HepG2 (cell line): Measurements from ENCODE around the gene APEX1. TPM values are rescaled to one million over a fixed set of nuclear protein-coding genes. Genes with fewer than 3 reads are reported as not detected.

Experiments
- ATF7 ChIP-seq, 2 experiments: fragments of 450-650 bp in 1 of 2; sonication (generic) in 1 of 2; formaldehyde crosslinking in 1 of 2; IDR thresholded peaks; 2 replicates each; pipeline versions ENCODE4 v1.4.0 to v1.6.1; 2016 to 2020; ENCODE audit warnings: antibody characterized with exemption in 1 of 2, mild to moderate bottlenecking in 1 of 2, missing genetic modification reagents in 1 of 2
- CCAR2 ChIP-seq: fragments of 200-400 bp; formaldehyde crosslinking; optimal IDR thresholded peaks from 2 replicates; pipeline ENCODE3; 2018; ENCODE audit warnings: low read depth, mild to moderate bottlenecking, low read length, moderate library complexity
- DMAP1 ChIP-seq: IDR thresholded peaks from 2 replicates; pipeline ENCODE4 v1.6.1; 2016
- FOXK2 ChIP-seq: fragments of 450-650 bp; IDR thresholded peaks from 2 replicates; pipeline ENCODE4 v1.6.1; 2016
- KLF12 ChIP-seq: sonication (generic); formaldehyde crosslinking; IDR thresholded peaks from 2 replicates; pipeline ENCODE4 v1.4.0; 2020; ENCODE audit warnings: missing genetic modification reagents, borderline replicate concordance
- MED13 ChIP-seq: sonication (generic); formaldehyde crosslinking; IDR thresholded peaks from 2 replicates; pipeline ENCODE4 v1.5.0; 2020; ENCODE audit warnings: missing genetic modification reagents
- NKX3-1 ChIP-seq: sonication (generic); formaldehyde crosslinking; IDR thresholded peaks from 2 replicates; pipeline ENCODE4 v1.5.0; 2020; ENCODE audit warnings: missing genetic modification reagents
- PLRG1 ChIP-seq: fragments of 450-650 bp; conservative IDR thresholded peaks from 2 replicates; pipeline ENCODE4 v1.6.1; 2016
- POLR2AphosphoS2 ChIP-seq: IDR thresholded peaks from 2 replicates; pipeline ENCODE4 v1.6.1; 2011; ENCODE audit warnings: low read depth, low read length, improper control_type of control experiment
- SALL2 ChIP-seq: sonication (generic); formaldehyde crosslinking; IDR thresholded peaks from 2 replicates; pipeline ENCODE4 v1.8.1; 2023; ENCODE audit warnings: mild to moderate bottlenecking, missing genetic modification reagents, inconsistent platforms
- SP1 ChIP-seq, 2 experiments: fragments of 450-650 bp in 1 of 2; sonication (generic) in 1 of 2; formaldehyde crosslinking in 1 of 2; IDR thresholded peaks; 2 replicates each; pipeline versions ENCODE4 v1.4.0 to v1.6.1; 2016 to 2020; ENCODE audit warnings: missing genetic modification reagents in 1 of 2
- TMF1 ChIP-seq: sonication (generic); formaldehyde crosslinking; IDR thresholded peaks from 2 replicates; pipeline ENCODE4 v1.8.1; 2022; ENCODE audit warnings: low read depth, missing genetic modification reagents
- ZNF136 ChIP-seq: sonication (generic); formaldehyde crosslinking; IDR thresholded peaks from 2 replicates; pipeline ENCODE4 v1.8.1; 2022; ENCODE audit warnings: low read depth, mild to moderate bottlenecking, moderate library complexity, missing genetic modification reagents
- ZNF180 ChIP-seq: sonication (generic); formaldehyde crosslinking; IDR thresholded peaks from 2 replicates; pipeline ENCODE4 v1.4.0; 2020; ENCODE audit warnings: low read depth, missing genetic modification reagents, borderline replicate concordance
- ZNF234 ChIP-seq: sonication (generic); formaldehyde crosslinking; conservative IDR thresholded peaks from 2 replicates; pipeline ENCODE4 v1.5.1; 2020; ENCODE audit warnings: mild to moderate bottlenecking, missing genetic modification reagents
- ZNF235 ChIP-seq: sonication (generic); formaldehyde crosslinking; IDR thresholded peaks from 2 replicates; pipeline ENCODE4 v1.8.1; 2023; ENCODE audit warnings: mild to moderate bottlenecking, missing genetic modification reagents, borderline replicate concordance
- ZNF709 ChIP-seq: sonication (generic); formaldehyde crosslinking; IDR thresholded peaks from 2 replicates; pipeline ENCODE4 v1.5.0; 2020; ENCODE audit warnings: mild to moderate bottlenecking, missing genetic modification reagents
- ZNF788 ChIP-seq: sonication (generic); formaldehyde crosslinking; IDR thresholded peaks from 2 replicates; pipeline ENCODE4 v1.5.0; 2020; ENCODE audit warnings: mild to moderate bottlenecking, missing genetic modification reagents, borderline replicate concordance
- polyA plus RNA-seq, 8 experiments: library from polyadenylated mRNA; depleted of rRNA in 3 of 8; stranded (reverse) in 7 of 8; unstranded in 1 of 8; fragments of >200 nt; fragmentation: Illumina TruSeq in 4 of 8; extraction: Trizol in 4 of 8; gene quantifications; 2 replicates each; pipeline versions ENCODE4 v1.2.1 to v1.2.3, GENCODE V29; 2011 to 2016; ENCODE audit warnings: low read depth in 4 of 8, missing spikeins in 1 of 8, mixed read lengths in 1 of 8; ENCODE audit not compliant: insufficient read depth in 1 of 8
- total RNA-seq, 5 experiments: library from RNA; depleted of rRNA; stranded (reverse); fragments of >200 nt; fragmentation: Illumina TruSeq; extraction: Trizol; gene quantifications; 2 replicates each; pipeline ENCODE4 v1.2.3, GENCODE V29; 2016; ENCODE audit warnings: low read depth in 1 of 5
- TF ChIP-seq, protein P1 (sequence below): sonication (generic); formaldehyde crosslinking; IDR thresholded peaks from 2 replicates; pipeline ENCODE4 v1.4.0; 2020; ENCODE audit warnings: mild to moderate bottlenecking, low read depth, missing genetic modification reagents
- TF ChIP-seq, protein P2 (sequence below): sonication (generic); formaldehyde crosslinking; IDR thresholded peaks from 2 replicates; pipeline ENCODE4 v1.4.0; 2020; ENCODE audit warnings: missing genetic modification reagents
- TF ChIP-seq, protein P3 (sequence below): sonication (generic); formaldehyde crosslinking; IDR thresholded peaks from 2 replicates; pipeline ENCODE4 v1.5.1; 2020; ENCODE audit warnings: mild to moderate bottlenecking, missing genetic modification reagents, moderate library complexity

Gene APEX1
- total and polyA plus RNA-seq, 2 of the 13 experiments (the other 11 are each of a cell fraction or from before 2014, with no cell fraction given): 171 to 405 TPM

DNA sequence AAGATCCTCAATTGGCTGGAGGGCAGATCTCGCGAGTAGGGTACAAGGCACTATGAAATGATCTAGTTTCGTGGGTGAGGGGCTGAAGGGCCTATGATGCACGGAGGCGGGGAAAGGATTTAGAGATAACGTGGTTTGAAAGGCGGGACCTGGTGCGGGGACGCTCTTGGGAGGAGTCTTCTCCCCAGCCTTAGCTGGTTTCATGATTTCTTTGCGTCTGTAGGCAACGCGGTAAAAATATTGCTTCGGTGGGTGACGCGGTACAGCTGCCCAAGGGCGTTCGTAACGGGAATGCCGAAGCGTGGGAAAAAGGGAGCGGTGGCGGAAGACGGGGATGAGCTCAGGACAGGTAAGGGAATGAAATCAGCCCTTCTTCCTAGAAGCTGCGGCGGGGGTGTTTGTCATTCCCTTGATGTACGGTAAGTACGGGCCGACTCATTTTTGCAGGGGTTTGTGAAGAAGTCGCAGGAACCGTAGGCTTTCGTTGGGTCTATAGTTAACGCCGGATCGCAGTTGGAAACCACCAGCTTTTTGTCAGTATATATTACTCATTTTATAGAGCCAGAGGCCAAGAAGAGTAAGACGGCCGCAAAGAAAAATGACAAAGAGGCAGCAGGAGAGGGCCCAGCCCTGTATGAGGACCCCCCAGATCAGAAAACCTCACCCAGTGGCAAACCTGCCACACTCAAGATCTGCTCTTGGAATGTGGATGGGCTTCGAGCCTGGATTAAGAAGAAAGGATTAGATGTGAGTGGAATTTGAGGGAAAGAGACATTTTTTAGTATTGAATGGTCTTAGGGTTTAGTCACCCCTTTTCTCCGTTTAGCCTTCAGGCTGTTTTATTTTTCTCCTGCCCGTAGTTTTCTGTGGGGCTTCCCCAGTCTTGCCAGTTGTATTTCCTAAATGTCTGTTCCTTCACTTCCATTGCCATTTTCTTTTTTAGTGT is 602 bp downstream of the APEX1 start (continued):
- TF ChIP-seq, protein P1, sequence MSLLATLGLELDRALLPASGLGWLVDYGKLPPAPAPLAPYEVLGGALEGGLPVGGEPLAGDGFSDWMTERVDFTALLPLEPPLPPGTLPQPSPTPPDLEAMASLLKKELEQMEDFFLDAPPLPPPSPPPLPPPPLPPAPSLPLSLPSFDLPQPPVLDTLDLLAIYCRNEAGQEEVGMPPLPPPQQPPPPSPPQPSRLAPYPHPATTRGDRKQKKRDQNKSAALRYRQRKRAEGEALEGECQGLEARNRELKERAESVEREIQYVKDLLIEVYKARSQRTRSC (CRISPR knock-in tag): peak; percentile 2; the same call in 1 of the 2 replicates
- peak; percentile 56 for TF ChIP-seq NKX3-1 (CRISPR knock-in tag)
- no peak for TF ChIP-seq PLRG1
- TF ChIP-seq ATF7 (IDR thresholded peaks at IDR 0.05): no peak
- peak; percentile 74 for TF ChIP-seq ATF7 (CRISPR knock-in tag; IDR thresholded peaks at IDR 0.05)
- 0 out of 2 replicates have a peak, but pooled peaks have one; percentile 3 for TF ChIP-seq TMF1 (CRISPR knock-in tag)
- 0 out of 2 replicates have a peak, but pooled peaks have one; percentile 2 for TF ChIP-seq KLF12
- TF ChIP-seq FOXK2: no peak
- no peak for TF ChIP-seq SP1 (IDR thresholded peaks at IDR 0.05)
- no peak for TF ChIP-seq SP1 (CRISPR knock-in tag; IDR thresholded peaks at IDR 0.05)
- TF ChIP-seq ZNF788 (CRISPR knock-in tag): no peak
- no peak for TF ChIP-seq ZNF709 (CRISPR knock-in tag)
- no peak for TF ChIP-seq ZNF234
- no peak for TF ChIP-seq CCAR2
- peak; percentile 24; the same call in 1 of the 2 replicates for TF ChIP-seq MED13 (CRISPR knock-in tag)
- no peak; the same call in 1 of the 2 replicates for TF ChIP-seq SALL2 (CRISPR knock-in tag)
- TF ChIP-seq ZNF136 (CRISPR knock-in tag): peak; percentile 65; the same call in 1 of the 2 replicates
- no peak for TF ChIP-seq ZNF235 (CRISPR knock-in tag)
- TF ChIP-seq, protein P2, sequence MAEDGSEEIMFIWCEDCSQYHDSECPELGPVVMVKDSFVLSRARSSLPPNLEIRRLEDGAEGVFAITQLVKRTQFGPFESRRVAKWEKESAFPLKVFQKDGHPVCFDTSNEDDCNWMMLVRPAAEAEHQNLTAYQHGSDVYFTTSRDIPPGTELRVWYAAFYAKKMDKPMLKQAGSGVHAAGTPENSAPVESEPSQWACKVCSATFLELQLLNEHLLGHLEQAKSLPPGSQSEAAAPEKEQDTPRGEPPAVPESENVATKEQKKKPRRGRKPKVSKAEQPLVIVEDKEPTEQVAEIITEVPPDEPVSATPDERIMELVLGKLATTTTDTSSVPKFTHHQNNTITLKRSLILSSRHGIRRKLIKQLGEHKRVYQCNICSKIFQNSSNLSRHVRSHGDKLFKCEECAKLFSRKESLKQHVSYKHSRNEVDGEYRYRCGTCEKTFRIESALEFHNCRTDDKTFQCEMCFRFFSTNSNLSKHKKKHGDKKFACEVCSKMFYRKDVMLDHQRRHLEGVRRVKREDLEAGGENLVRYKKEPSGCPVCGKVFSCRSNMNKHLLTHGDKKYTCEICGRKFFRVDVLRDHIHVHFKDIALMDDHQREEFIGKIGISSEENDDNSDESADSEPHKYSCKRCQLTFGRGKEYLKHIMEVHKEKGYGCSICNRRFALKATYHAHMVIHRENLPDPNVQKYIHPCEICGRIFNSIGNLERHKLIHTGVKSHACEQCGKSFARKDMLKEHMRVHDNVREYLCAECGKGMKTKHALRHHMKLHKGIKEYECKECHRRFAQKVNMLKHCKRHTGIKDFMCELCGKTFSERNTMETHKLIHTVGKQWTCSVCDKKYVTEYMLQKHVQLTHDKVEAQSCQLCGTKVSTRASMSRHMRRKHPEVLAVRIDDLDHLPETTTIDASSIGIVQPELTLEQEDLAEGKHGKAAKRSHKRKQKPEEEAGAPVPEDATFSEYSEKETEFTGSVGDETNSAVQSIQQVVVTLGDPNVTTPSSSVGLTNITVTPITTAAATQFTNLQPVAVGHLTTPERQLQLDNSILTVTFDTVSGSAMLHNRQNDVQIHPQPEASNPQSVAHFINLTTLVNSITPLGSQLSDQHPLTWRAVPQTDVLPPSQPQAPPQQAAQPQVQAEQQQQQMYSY (CRISPR knock-in tag): no peak
- TF ChIP-seq ZNF180 (CRISPR knock-in tag): no peak
- TF ChIP-seq POLR2AphosphoS2: no peak
- TF ChIP-seq, protein P3, sequence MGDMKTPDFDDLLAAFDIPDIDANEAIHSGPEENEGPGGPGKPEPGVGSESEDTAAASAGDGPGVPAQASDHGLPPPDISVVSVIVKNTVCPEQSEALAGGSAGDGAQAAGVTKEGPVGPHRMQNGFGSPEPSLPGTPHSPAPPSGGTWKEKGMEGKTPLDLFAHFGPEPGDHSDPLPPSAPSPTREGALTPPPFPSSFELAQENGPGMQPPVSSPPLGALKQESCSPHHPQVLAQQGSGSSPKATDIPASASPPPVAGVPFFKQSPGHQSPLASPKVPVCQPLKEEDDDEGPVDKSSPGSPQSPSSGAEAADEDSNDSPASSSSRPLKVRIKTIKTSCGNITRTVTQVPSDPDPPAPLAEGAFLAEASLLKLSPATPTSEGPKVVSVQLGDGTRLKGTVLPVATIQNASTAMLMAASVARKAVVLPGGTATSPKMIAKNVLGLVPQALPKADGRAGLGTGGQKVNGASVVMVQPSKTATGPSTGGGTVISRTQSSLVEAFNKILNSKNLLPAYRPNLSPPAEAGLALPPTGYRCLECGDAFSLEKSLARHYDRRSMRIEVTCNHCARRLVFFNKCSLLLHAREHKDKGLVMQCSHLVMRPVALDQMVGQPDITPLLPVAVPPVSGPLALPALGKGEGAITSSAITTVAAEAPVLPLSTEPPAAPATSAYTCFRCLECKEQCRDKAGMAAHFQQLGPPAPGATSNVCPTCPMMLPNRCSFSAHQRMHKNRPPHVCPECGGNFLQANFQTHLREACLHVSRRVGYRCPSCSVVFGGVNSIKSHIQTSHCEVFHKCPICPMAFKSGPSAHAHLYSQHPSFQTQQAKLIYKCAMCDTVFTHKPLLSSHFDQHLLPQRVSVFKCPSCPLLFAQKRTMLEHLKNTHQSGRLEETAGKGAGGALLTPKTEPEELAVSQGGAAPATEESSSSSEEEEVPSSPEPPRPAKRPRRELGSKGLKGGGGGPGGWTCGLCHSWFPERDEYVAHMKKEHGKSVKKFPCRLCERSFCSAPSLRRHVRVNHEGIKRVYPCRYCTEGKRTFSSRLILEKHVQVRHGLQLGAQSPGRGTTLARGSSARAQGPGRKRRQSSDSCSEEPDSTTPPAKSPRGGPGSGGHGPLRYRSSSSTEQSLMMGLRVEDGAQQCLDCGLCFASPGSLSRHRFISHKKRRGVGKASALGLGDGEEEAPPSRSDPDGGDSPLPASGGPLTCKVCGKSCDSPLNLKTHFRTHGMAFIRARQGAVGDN: peak; percentile 54
- TF ChIP-seq DMAP1: peak; percentile 82; the same call in 1 of the 2 replicates
